ENCODE measurements around the gene NHSL2. TPM values are rescaled to one million over a fixed set of nuclear protein-coding genes. Genes with fewer than 3 reads are reported as not detected.

The NHSL2 gene
- total RNA-seq, 1 donor from 2014 or later = 11.3 TPM

DNA sequence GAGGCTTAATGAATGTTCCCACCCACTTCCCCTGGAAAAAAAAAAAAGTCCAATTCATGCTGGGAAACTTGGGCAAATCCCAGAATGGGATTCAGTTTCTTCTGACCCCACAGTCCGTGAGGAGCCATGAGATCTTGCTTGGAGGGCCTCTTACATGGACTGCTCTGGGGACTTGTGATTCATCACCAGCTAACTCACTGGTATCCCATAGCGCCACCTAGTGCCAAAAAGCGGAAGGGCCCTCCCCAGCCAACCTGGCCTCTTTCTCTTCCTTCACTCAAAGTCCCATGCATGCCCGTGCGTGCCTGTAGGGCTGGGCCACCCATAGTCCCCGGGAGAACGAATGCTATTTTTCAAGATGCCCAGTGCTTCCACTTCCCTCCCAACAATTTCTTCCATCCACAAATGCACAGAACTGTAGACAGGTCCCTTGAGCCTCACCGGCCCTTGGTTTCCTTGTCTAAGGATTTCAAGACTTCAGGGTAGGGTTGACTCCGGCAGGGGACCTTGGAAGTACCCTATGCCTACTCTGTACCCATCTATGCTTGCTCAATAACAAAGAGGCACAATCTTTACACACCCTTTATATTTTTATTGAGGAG lies 216.0 kb downstream of the NHSL2 start:
- TF ChIP-seq, protein P1, sequence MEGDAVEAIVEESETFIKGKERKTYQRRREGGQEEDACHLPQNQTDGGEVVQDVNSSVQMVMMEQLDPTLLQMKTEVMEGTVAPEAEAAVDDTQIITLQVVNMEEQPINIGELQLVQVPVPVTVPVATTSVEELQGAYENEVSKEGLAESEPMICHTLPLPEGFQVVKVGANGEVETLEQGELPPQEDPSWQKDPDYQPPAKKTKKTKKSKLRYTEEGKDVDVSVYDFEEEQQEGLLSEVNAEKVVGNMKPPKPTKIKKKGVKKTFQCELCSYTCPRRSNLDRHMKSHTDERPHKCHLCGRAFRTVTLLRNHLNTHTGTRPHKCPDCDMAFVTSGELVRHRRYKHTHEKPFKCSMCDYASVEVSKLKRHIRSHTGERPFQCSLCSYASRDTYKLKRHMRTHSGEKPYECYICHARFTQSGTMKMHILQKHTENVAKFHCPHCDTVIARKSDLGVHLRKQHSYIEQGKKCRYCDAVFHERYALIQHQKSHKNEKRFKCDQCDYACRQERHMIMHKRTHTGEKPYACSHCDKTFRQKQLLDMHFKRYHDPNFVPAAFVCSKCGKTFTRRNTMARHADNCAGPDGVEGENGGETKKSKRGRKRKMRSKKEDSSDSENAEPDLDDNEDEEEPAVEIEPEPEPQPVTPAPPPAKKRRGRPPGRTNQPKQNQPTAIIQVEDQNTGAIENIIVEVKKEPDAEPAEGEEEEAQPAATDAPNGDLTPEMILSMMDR (conservative IDR thresholded peaks at IDR 0.05) = peak; percentile 85
- Mint-ChIP-seq H3K4me1 (ENCODE audit: unreplicated experiment) (peaks cover 25% of the 10 kb centered on the region), H3K4me3 (peak overlapping the region; percentile 59), H3K9me3 (peaks cover 13% of the 10 kb centered on the region), H3K27me3 (peaks cover 3% of the 10 kb centered on the region), H3K27ac (peak overlapping the region; percentile 24), H3K36me3 (peaks cover 19% of the 10 kb centered on the region)
- peak; percentile 88 for DNase-seq (ENCODE audit: extremely low spot score, unreplicated experiment)

DNA sequence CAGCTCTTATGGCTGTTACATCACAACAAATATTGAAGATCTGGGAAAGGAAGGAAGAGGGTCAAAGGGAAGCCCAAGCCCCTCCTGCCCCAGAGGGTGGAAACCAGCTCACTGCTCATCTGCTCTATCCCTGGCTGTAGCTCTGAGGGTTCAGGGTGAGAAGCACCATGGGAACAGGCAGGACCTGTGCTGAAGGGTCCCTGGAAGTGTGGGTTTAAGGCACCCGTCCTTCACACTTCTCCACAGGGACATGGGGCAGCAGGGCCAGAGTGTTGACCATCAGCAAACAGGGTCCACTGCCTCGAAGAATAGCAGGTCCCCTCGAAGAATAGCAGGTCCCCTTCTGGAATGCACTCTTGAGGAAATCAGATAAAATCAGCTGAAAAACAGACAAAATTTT lies 216.7 kb downstream of the NHSL2 start:
- Mint-ChIP-seq H3K4me1 (ENCODE audit: unreplicated experiment) (peaks cover 29% of the 10 kb centered on the region), H3K4me3 (no peak overlapping the region), H3K27me3 (peaks cover 5% of the 10 kb centered on the region), H3K27ac (no peak overlapping the region), H3K36me3 (peaks cover 19% of the 10 kb centered on the region), H3K9me3 (peaks cover 13% of the 10 kb centered on the region)
- DNase-seq (ENCODE audit: extremely low spot score, unreplicated experiment) = no peak
- TF ChIP-seq, protein P1 (conservative IDR thresholded peaks at IDR 0.05) = no peak

DNA sequence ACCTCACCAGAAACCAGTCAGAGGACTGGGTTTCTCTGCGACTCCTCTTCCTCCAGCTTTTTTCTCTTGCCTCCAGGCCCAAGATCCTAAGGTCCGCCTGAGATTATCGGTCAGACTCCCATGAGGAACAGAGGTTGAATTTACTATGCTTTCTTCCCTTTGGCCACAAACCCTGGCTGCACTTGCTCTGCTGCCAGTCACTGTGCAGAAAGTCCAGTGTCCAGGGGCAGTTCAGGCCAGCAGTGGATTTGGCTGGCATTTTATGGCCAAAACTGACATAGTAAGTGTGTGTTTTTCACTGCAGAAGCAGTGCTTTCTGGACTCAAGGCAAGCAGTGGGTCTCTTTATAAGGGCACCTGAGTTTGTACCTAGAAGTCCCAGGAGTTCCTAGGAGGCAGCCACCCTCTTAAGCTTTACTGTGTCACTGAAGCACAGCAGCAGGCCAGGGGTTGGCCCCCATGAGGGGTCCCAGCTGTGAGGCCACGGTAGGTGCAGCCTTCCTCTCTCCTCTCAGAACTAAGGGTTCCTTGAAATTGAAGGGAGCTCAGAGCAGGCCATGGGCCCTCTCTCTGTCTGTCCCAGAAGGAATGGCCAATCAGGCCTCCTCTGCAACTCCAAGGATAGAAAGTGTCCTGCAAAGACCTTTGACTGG lies 217.7 kb downstream of the NHSL2 start:
- no peak for DNase-seq (ENCODE audit: extremely low spot score, unreplicated experiment)
- Mint-ChIP-seq H3K27me3 (peaks cover 5% of the 10 kb centered on the region), H3K9me3 (peaks cover 13% of the 10 kb centered on the region), H3K27ac (no peak overlapping the region), H3K4me3 (peak overlapping the region; percentile 73), H3K36me3 (peaks cover 19% of the 10 kb centered on the region), H3K4me1 (ENCODE audit: unreplicated experiment) (peaks cover 29% of the 10 kb centered on the region)
- TF ChIP-seq, protein P1 (conservative IDR thresholded peaks at IDR 0.05) = no peak

DNA sequence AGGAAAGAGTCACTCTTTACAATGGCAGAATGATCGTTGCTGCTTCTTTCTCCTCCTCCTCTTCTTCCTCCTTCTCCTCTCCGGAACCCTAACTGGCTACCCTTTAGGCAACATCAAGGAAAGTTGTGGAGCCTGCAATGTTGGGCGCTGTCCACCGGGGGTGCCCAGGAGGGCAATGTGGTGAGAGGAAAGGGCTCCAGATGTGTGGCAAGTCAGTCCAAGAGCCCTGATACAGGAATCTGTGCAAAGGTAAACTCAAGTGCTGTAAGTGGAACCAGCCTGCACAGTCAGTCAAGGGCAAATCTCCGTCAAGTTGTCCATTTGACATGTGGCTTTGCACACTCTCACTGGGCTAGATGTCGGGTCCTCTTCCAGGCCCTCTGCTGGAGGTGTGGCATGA lies 218.2 kb downstream of the NHSL2 start:
- DNase-seq (ENCODE audit: extremely low spot score, unreplicated experiment) = no peak
- Mint-ChIP-seq H3K27me3 (peaks cover 5% of the 10 kb centered on the region), H3K4me1 (ENCODE audit: unreplicated experiment) (peaks cover 24% of the 10 kb centered on the region), H3K36me3 (peaks cover 19% of the 10 kb centered on the region), H3K27ac (peak overlapping the region; percentile 48), H3K9me3 (peaks cover 13% of the 10 kb centered on the region), H3K4me3 (peak overlapping the region; percentile 73)
- TF ChIP-seq, protein P1 (conservative IDR thresholded peaks at IDR 0.05) = peak; percentile 55

DNA sequence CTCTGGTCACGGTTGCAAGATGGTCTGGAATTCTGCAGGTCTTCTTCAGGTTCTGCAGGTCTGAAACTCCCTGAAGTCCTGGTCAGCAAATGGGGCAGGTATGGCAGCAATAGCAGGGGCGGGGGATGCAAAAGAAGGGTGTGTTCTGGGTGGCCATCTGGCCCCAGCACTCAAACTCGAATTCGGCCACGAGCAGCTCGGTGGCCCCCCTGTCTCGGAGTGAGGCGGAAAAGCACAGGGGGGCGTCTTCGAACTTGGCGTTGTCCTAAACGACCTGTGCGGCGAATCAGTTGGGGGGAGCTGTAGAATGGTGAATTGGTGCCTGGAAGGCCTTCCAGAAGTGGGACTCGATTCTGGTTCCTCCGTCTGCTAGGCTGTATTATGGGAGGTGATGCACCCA lies 219.0 kb downstream of the NHSL2 start:
- Mint-ChIP-seq H3K4me1 (ENCODE audit: unreplicated experiment) (peaks cover 18% of the 10 kb centered on the region), H3K36me3 (peaks cover 19% of the 10 kb centered on the region), H3K27ac (no peak overlapping the region), H3K27me3 (peaks cover 5% of the 10 kb centered on the region), H3K9me3 (peaks cover 13% of the 10 kb centered on the region), H3K4me3 (peak overlapping the region; percentile 73)
- TF ChIP-seq, protein P1 (conservative IDR thresholded peaks at IDR 0.05) = no peak
- no peak for DNase-seq (ENCODE audit: extremely low spot score, unreplicated experiment)
